Endothelial cell (in vitro differentiated cells): ENCODE data around the gene BHMT2. TPM values are rescaled to one million over a fixed set of nuclear protein-coding genes. Genes with fewer than 3 reads are reported as not detected.

ENCODE experiments used
- DNase-seq: peaks from one replicate; pipeline ENCODE4 v3.0.0; 2021; ENCODE audit warnings: low spot score
- H3K27ac Mint-ChIP-seq: one replicate; pipeline ENCODE4 v1.8.0; 2021; ENCODE audit warnings: mixed read lengths, inconsistent platforms; ENCODE audit not compliant: unreplicated experiment
- H3K27me3 Mint-ChIP-seq: one replicate; pipeline ENCODE4 v1.8.0; 2021; ENCODE audit warnings: mild to moderate bottlenecking, moderate library complexity, mixed read lengths, inconsistent platforms; ENCODE audit not compliant: unreplicated experiment
- H3K36me3 Mint-ChIP-seq: one replicate; pipeline ENCODE4 v1.8.0; 2021; ENCODE audit warnings: mild to moderate bottlenecking, low read depth, mixed read lengths, inconsistent platforms; ENCODE audit not compliant: unreplicated experiment
- H3K4me1 Mint-ChIP-seq: one replicate; pipeline ENCODE4 v1.8.0; 2021; ENCODE audit warnings: mild to moderate bottlenecking, mixed read lengths, inconsistent platforms; ENCODE audit not compliant: unreplicated experiment
- H3K4me3 Mint-ChIP-seq: one replicate; pipeline ENCODE4 v1.8.0; 2021; ENCODE audit warnings: mild to moderate bottlenecking, mixed read lengths, inconsistent platforms; ENCODE audit not compliant: unreplicated experiment
- H3K9me3 Mint-ChIP-seq: one replicate; pipeline ENCODE4 v1.8.0; 2021; ENCODE audit warnings: mixed read lengths, inconsistent platforms; ENCODE audit not compliant: unreplicated experiment
- total RNA-seq: library from RNA; stranded (reverse); fragmentation: NEBNext Ultra II Directional; extraction: Animal tissue kit (Norgen Biotek cat#: 25700); gene quantifications from one replicate; pipeline ENCODE4 v1.2.1, GENCODE V29; 2021; ENCODE audit not compliant: unreplicated experiment
- TF ChIP-seq, protein P1 (sequence below): fragments of 200-600 bp; sonication (generic); IDR thresholded peaks from one replicate; pipeline ENCODE4 v1.5.0; 2021; ENCODE audit warnings: antibody characterized with exemption; ENCODE audit not compliant: unreplicated experiment

The BHMT2 gene
- total RNA-seq, 1 donor from 2014 or later = not detected

GRCh38 chr5:79032031-79032695 is 37.4 kb upstream of the BHMT2 start:
- Mint-ChIP-seq H3K36me3 (no peaks in the 10 kb centered on the region), H3K4me3 (no peak overlapping the region), H3K9me3 (no peaks in the 10 kb centered on the region), H3K4me1 (no peaks in the 10 kb centered on the region), H3K27me3 (no peaks in the 10 kb centered on the region), H3K27ac (no peak overlapping the region)
- TF ChIP-seq, protein P1, sequence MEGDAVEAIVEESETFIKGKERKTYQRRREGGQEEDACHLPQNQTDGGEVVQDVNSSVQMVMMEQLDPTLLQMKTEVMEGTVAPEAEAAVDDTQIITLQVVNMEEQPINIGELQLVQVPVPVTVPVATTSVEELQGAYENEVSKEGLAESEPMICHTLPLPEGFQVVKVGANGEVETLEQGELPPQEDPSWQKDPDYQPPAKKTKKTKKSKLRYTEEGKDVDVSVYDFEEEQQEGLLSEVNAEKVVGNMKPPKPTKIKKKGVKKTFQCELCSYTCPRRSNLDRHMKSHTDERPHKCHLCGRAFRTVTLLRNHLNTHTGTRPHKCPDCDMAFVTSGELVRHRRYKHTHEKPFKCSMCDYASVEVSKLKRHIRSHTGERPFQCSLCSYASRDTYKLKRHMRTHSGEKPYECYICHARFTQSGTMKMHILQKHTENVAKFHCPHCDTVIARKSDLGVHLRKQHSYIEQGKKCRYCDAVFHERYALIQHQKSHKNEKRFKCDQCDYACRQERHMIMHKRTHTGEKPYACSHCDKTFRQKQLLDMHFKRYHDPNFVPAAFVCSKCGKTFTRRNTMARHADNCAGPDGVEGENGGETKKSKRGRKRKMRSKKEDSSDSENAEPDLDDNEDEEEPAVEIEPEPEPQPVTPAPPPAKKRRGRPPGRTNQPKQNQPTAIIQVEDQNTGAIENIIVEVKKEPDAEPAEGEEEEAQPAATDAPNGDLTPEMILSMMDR = no peak
- no peak for DNase-seq

- H3K27ac Mint-ChIP-seq = no peak overlapping the region
- DNase-seq = no peak
These were observed 36.8 kb upstream of the BHMT2 start for GRCh38 chr5:79032782-79033181.

DNA sequence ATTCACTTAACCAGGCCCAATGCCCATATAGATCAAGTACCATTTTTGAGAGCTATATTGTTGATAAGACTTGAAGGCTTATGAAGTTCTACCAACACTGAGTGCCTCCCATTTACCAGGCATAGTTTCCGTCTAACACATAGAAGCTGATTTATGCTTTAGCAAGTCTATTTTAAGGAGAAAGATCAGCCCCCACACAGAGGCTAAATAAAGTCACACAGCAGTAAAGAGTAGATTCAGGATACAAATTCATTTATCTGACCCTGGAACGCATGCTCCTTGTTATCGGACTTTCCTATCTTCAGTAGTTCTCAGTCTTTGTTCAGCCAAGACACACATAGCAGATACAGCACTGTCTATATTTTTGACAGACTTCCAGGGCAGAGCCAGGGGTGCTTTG is 34.3 kb upstream of the BHMT2 start:
- Mint-ChIP-seq H3K36me3 (no peaks in the 10 kb centered on the region), H3K27me3 (peaks cover 1% of the 10 kb centered on the region)
- TF ChIP-seq, protein P1 = no peak

More at GRCh38 chr5:79032782-79033181, 36.8 kb upstream of the BHMT2 start:
- Mint-ChIP-seq H3K4me1 (no peaks in the 10 kb centered on the region), H3K4me3 (no peak overlapping the region), H3K9me3 (no peaks in the 10 kb centered on the region), H3K27me3 (no peaks in the 10 kb centered on the region), H3K36me3 (no peaks in the 10 kb centered on the region)
- TF ChIP-seq, protein P1 = no peak

DNA sequence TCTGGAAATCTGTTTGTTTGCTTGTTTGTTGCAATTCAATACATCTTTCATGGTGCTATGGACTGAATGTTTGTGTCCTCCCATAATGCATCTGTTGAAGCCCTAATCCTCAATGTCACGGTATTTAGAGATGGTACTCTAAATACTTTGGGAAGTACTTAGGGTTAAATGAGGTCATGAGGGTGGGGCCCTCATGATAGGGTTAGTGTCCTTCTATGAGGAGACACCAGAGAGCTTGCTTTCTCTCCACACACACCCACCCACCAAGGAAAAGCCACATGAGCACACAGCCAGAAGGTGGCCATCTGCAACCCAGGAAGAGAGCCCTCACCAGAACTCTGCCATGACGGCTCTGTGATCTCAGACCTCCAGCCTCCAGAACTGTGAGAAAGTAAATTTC is 32.8 kb upstream of the BHMT2 start:
- DNase-seq = no peak
- peaks cover 1% of the 10 kb centered on the region for H3K27me3 Mint-ChIP-seq
- H3K4me1 Mint-ChIP-seq = no peaks in the 10 kb centered on the region
- no peak overlapping the region for H3K27ac Mint-ChIP-seq
- TF ChIP-seq, protein P1 = no peak
- no peak overlapping the region for H3K4me3 Mint-ChIP-seq
- H3K36me3 Mint-ChIP-seq = no peaks in the 10 kb centered on the region
- H3K9me3 Mint-ChIP-seq = no peaks in the 10 kb centered on the region

More for the DNA sequence above, 34.3 kb upstream of the BHMT2 start:
- DNase-seq = no peak
- H3K4me1 Mint-ChIP-seq = no peaks in the 10 kb centered on the region
- H3K9me3 Mint-ChIP-seq = no peaks in the 10 kb centered on the region
- H3K4me3 Mint-ChIP-seq = no peak overlapping the region
- no peak overlapping the region for H3K27ac Mint-ChIP-seq

GRCh38 chr5:79042188-79042587 is 27.4 kb upstream of the BHMT2 start:
- H3K9me3 Mint-ChIP-seq = no peaks in the 10 kb centered on the region
- H3K36me3 Mint-ChIP-seq = no peaks in the 10 kb centered on the region
- no peak overlapping the region for H3K4me3 Mint-ChIP-seq

More at GRCh38 chr5:79042188-79042587, 27.4 kb upstream of the BHMT2 start:
- Mint-ChIP-seq H3K27me3 (peaks cover 1% of the 10 kb centered on the region), H3K4me1 (no peaks in the 10 kb centered on the region), H3K27ac (no peak overlapping the region)
- no peak for DNase-seq
- TF ChIP-seq, protein P1 = no peak
